Right atrium auricular region (tissue), 2 donors: ENCODE data around the gene AKAP8. TPM values are rescaled to one million over a fixed set of nuclear protein-coding genes. Genes with fewer than 3 reads are reported as not detected.

ENCODE experiments used
- DNase-seq: peaks from one replicate; pipeline ENCODE4 v3.0.0-alpha.2; 2019; ENCODE audit warnings: low spot score
- H3K27ac ChIP-seq, 2 donors: fragments of 200-600 bp; sonication (generic); 1 replicate in 1 of 2; 2 replicates in 1 of 2; pipeline ENCODE4 v1.5.1; 2016 to 2019
- H3K27me3 ChIP-seq, 2 donors: fragments of 200-600 bp; sonication (generic); one replicate each; pipeline versions ENCODE4 v1.5.1 to v1.6.0; 2017 to 2019
- H3K36me3 ChIP-seq: fragments of 200-600 bp; sonication (generic); one replicate; pipeline ENCODE4 v1.5.1; 2016
- H3K4me1 ChIP-seq, 2 donors: fragments of 200-600 bp; sonication (generic); one replicate each; pipeline versions ENCODE4 v1.5.1 to v1.6.0; 2017 to 2019
- H3K4me3 ChIP-seq, 2 donors: fragments of 200-600 bp; sonication (generic); 1 replicate in 1 of 2; 2 replicates in 1 of 2; pipeline ENCODE4 v1.5.1; 2017 to 2019; ENCODE audit warnings: mild to moderate bottlenecking in 1 of 2, moderate library complexity in 1 of 2
- H3K9me3 ChIP-seq, 2 donors: fragments of 200-600 bp; sonication (generic); one replicate each; pipeline ENCODE4 v1.5.1; 2019
- total RNA-seq, 2 donors: library from RNA; depleted of rRNA; stranded (reverse); fragments of >200 nt; gene quantifications; one replicate each; pipeline ENCODE4 v1.1.0, GENCODE V29; 2016
- TF ChIP-seq, protein P1 (sequence below), 2 donors: fragments of 200-600 bp; sonication (generic); IDR thresholded peaks; one replicate each; pipeline ENCODE4 v1.5.1; 2019; ENCODE audit warnings: antibody characterized with exemption in 2 of 2

AKAP8 gene
- total RNA-seq, 2 donors from 2014 or later: 12.3 to 17.9 TPM

DNA sequence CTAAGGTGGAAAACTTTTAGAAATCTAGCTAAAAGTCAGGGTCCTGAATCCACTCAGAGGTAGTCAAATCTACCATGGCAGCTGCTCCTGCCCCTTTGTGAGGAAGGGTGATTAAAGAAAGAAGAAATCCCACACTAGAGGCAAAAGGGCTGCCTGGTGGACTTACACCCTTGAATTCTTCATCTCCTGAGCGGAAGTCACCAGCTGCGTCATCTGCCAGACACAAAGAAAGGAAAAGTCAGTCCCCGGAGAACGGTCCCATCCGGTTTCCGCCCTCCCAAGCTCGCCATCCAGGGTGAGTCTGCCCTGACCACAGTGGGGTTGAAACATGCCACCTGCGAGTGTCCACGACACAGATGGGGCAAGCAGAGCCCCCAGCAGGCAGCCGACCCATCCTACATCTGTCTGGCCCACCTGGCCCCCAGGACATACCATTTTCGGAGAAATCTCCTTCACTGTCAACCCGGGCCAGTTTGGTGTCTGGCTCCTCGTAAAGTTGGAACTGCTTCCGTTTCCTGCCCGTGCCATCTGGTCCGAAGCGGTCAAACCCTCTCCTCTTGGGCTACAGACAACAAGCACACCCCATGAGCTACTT, 7.7 kb downstream of the AKAP8 start:
- TF ChIP-seq, protein P1, sequence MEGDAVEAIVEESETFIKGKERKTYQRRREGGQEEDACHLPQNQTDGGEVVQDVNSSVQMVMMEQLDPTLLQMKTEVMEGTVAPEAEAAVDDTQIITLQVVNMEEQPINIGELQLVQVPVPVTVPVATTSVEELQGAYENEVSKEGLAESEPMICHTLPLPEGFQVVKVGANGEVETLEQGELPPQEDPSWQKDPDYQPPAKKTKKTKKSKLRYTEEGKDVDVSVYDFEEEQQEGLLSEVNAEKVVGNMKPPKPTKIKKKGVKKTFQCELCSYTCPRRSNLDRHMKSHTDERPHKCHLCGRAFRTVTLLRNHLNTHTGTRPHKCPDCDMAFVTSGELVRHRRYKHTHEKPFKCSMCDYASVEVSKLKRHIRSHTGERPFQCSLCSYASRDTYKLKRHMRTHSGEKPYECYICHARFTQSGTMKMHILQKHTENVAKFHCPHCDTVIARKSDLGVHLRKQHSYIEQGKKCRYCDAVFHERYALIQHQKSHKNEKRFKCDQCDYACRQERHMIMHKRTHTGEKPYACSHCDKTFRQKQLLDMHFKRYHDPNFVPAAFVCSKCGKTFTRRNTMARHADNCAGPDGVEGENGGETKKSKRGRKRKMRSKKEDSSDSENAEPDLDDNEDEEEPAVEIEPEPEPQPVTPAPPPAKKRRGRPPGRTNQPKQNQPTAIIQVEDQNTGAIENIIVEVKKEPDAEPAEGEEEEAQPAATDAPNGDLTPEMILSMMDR (IDR thresholded peaks at IDR 0.05): no peak
- Histone ChIP-seq H3K4me1 (peaks cover 0 to 64% of the 10 kb centered on the region in 2 donors), H3K36me3 (peaks cover 63% of the 10 kb centered on the region), H3K9me3 (no peaks in the 10 kb centered on the region), H3K27me3 (no peaks in the 10 kb centered on the region), H3K4me3 (no peak overlapping the region), H3K27ac (peak overlapping the region in 1 of 2 donors; percentile 4)
- no peak for DNase-seq

DNA sequence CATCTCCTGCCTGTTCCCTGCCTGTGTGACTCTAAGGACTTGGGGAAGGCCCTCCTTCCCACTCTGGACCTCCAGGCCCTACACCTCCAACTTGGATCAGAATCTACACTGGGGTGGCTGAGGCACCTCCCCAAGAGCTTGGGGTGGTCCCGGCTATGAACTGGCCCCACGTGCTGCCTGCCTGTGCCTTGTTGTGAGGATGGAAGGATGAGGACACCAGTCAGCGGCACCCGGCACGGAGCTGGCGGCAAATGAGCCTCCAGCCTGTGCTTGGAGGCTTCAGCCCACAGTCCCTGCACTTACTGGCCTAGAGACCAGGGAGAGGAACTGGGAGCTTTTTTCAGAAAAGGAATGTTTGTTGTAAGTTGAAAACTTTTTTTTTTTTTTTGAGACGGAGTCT, 8.5 kb downstream of the AKAP8 start:
- Histone ChIP-seq H3K27me3 (no peaks in the 10 kb centered on the region), H3K4me1 (peaks cover 0 to 58% of the 10 kb centered on the region in 2 donors), H3K27ac (no peak overlapping the region), H3K36me3 (peaks cover 69% of the 10 kb centered on the region), H3K9me3 (no peaks in the 10 kb centered on the region), H3K4me3 (no peak overlapping the region)
- TF ChIP-seq, protein P1 (IDR thresholded peaks at IDR 0.05): no peak
- no peak for DNase-seq

GRCh38 chr19:15369594-15369891, 10.0 kb downstream of the AKAP8 start:
- Histone ChIP-seq H3K4me3 (no peak overlapping the region), H3K27me3 (no peaks in the 10 kb centered on the region), H3K36me3 (peaks cover 81% of the 10 kb centered on the region), H3K4me1 (peaks cover 0 to 44% of the 10 kb centered on the region in 2 donors), H3K27ac (no peak overlapping the region), H3K9me3 (no peaks in the 10 kb centered on the region)
- TF ChIP-seq, protein P1 (IDR thresholded peaks at IDR 0.05): no peak
- no peak for DNase-seq

DNA sequence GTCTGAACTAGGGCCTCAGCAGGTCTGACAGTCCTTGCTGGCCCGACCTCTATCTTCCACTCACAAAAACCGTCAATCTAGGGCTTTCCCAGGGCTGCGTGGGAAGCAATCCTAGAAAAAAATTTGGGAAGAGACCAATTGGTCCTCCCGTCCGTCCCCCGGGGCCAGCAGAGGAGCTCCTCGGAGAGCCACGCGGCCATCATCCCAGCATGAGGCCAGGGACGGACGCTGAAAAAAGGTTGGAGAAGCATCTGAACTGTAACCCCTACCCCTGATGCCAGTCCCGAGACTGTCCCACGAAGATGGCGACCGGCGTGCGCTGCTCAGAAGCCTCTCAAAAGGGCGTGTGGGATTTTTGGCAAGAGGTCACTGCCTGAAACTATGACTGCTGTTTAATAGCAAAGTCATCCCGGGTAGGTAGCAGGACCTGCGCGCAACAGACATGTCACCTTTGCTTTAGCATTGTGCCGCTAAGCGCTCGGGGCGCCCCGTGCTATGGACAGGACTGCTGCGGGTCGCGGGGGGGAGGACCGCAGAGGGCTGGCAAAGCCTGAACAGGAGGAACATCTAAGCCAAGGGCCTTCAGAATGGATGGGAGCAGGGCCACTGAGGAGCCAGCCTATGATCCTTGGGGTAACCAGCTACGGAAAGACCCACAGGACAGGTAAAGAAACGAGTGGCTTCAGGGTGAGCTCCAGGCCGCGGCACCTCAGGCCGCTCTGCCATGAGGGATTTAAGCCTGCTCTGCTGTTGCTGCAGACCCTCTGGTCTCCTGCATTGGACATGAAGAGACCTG, 10.6 kb downstream of the AKAP8 start:
- H3K36me3 ChIP-seq: peaks cover 82% of the 10 kb centered on the region
- DNase-seq: no peak
- H3K27me3 ChIP-seq: no peaks in the 10 kb centered on the region
- no peak overlapping the region for H3K4me3 ChIP-seq
- H3K27ac ChIP-seq: peak overlapping the region in 1 of 2 donors; percentile 68
- no peaks in the 10 kb centered on the region for H3K9me3 ChIP-seq
- peaks cover 0 to 38% of the 10 kb centered on the region in 2 donors for H3K4me1 ChIP-seq
- TF ChIP-seq, protein P1 (IDR thresholded peaks at IDR 0.05): no peak

DNA sequence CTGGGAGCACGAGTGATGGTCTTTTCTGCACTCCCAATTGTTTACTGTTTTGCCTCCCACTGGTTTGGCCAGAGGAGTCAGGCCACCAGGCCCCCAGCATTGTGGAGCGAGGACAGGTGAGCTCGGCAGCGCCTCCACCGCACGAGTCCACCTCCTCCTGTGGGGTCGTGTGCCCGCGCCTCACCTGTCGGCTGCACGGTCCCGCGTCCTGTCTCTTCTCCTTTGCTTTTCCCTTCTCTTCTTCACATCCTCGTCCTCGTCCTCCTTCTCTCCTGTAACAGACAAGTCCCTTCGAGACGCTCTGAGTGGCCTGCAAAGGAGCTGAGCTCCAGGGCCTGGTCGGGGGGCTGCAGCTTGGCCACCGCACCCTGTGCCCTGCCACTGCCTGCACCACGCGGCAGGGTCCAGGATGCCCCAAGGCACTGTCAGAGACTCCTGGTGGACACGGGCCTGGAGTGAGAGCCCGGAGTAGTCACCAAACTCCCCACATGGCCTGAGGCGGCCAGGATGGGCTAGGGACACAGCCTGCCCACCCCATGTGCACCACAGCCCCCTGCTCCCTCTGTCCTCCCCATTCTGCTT, 11.4 kb downstream of the AKAP8 start:
- Histone ChIP-seq H3K4me1 (peaks cover 0 to 30% of the 10 kb centered on the region in 2 donors), H3K27me3 (no peaks in the 10 kb centered on the region), H3K36me3 (peaks cover 82% of the 10 kb centered on the region), H3K4me3 (no peak overlapping the region), H3K27ac (peak overlapping the region; percentile 63 to 68), H3K9me3 (no peaks in the 10 kb centered on the region)
- no peak for DNase-seq
- TF ChIP-seq, protein P1 (IDR thresholded peaks at IDR 0.05): no peak
